ENCODE data around the gene OR13H1. TPM values are rescaled to one million over a fixed set of nuclear protein-coding genes. Genes with fewer than 3 reads are reported as not detected.

The OR13H1 gene
- total RNA-seq, 1 experiment from 2014 or later: not detected

GRCh38 chrX:131544218-131544617, 344 bp downstream of the OR13H1 start:
- Histone ChIP-seq H2BK15ac (ENCODE audit: low read depth, low read length) (no peak overlapping the region), H3K27ac (ENCODE audit: insufficient read length, low read depth, low read length) (no peak overlapping the region), H2BK5ac (ENCODE audit: insufficient read length, low read length) (no peak overlapping the region), H2AK5ac (ENCODE audit: insufficient read length, low read length) (no peak overlapping the region), H3K4ac (ENCODE audit: low read depth, low read length) (no peak overlapping the region), H3K9ac (ENCODE audit: extremely low read depth, insufficient read length, low read length) (no peak overlapping the region), H3K14ac (ENCODE audit: insufficient read depth, low read length) (no peak overlapping the region), H2AFZ (ENCODE audit: low read length) (no peak overlapping the region), H3T11ph (ENCODE audit: low read length) (no peak overlapping the region), H3K56ac (ENCODE audit: insufficient read length, low read depth, low read length) (no peak overlapping the region), H3K9me3 (ENCODE audit: control insufficient read depth, low read depth, low read length) (no peaks in the 10 kb centered on the region), H3K79me1 (ENCODE audit: insufficient read depth, low read depth, low read length, poor library complexity, severe bottlenecking) (no peaks in the 10 kb centered on the region), H3K4me2 (ENCODE audit: insufficient read depth, insufficient read length, low read length) (no peak overlapping the region), H4K8ac (replicated peaks; ENCODE audit: insufficient read length, low read depth, low read length) (no peak overlapping the region), H4K20me1 (ENCODE audit: control insufficient read depth, insufficient read depth, insufficient read length) (no peaks in the 10 kb centered on the region), H3K23me2 (ENCODE audit: insufficient read length, low read depth, low read length, poor library complexity, severe bottlenecking) (no peaks in the 10 kb centered on the region), H3K4me1 (ENCODE audit: insufficient read depth, low read length) (no peaks in the 10 kb centered on the region), H3K23ac (ENCODE audit: insufficient read length, low read depth, low read length) (no peak overlapping the region), H2BK12ac (ENCODE audit: insufficient read length, low read depth, low read length) (no peak overlapping the region), H2BK20ac (ENCODE audit: low read depth, low read length, poor library complexity, severe bottlenecking) (no peak overlapping the region), H4K91ac (ENCODE audit: insufficient read length, low read depth, low read length) (no peak overlapping the region), H3K79me2 (ENCODE audit: insufficient read depth, low read length) (no peaks in the 10 kb centered on the region), H4K5ac (ENCODE audit: insufficient read length, low read depth, low read length) (no peak overlapping the region), H3K27me3 (ENCODE audit: insufficient read depth, low read length) (no peaks in the 10 kb centered on the region), H3K18ac (ENCODE audit: insufficient read length, low read depth, low read length) (no peak overlapping the region), H2BK120ac (ENCODE audit: low read depth, low read length, poor library complexity, severe bottlenecking) (no peak overlapping the region)
- H3K4me1 Mint-ChIP-seq: peaks cover 3 to 16% of the 10 kb centered on the region in 2 experiments; a peak in 3 of 4 replicates
- WGBS (ENCODE audit: extremely low coverage, insufficient read length, low lambda C conversion rate): no CpG with 5 or more reads among the region's 4 CpGs
- TF ChIP-seq CTCF (conservative IDR thresholded peaks at IDR 0.05): peak; percentile 55
- no peaks in the 10 kb centered on the region for H3K9me3 Mint-ChIP-seq
- H3K27me3 Mint-ChIP-seq (ENCODE audit: low read depth): no peaks in the 10 kb centered on the region
- H3K27ac Mint-ChIP-seq: no peak overlapping the region
- peaks cover 0 to 19% (median 7%) of the 10 kb centered on the region in 3 experiments; a peak in 3 of 7 replicates for H3K36me3 Mint-ChIP-seq (ENCODE audit: insufficient read depth in 1 of 3, low read depth in 3 of 3)
- no peak overlapping the region for H3K4me3 Mint-ChIP-seq
- peak; percentile 23 for DNase-seq
